GM18861 (cell line): ENCODE measurements around the gene OXSR1.
"Not testable (repeated sequence)": the region's sequence is repeated elsewhere in the genome, so short reads cannot be mapped to it uniquely, and the experiment has no call there.

ENCODE experiments used
- ATAC-seq: cut with Tn5 transposase; IDR thresholded peaks from one replicate; pipeline ENCODE4 v1.9.1; 2021; ENCODE audit not compliant: unreplicated experiment

The OXSR1 gene

DNA sequence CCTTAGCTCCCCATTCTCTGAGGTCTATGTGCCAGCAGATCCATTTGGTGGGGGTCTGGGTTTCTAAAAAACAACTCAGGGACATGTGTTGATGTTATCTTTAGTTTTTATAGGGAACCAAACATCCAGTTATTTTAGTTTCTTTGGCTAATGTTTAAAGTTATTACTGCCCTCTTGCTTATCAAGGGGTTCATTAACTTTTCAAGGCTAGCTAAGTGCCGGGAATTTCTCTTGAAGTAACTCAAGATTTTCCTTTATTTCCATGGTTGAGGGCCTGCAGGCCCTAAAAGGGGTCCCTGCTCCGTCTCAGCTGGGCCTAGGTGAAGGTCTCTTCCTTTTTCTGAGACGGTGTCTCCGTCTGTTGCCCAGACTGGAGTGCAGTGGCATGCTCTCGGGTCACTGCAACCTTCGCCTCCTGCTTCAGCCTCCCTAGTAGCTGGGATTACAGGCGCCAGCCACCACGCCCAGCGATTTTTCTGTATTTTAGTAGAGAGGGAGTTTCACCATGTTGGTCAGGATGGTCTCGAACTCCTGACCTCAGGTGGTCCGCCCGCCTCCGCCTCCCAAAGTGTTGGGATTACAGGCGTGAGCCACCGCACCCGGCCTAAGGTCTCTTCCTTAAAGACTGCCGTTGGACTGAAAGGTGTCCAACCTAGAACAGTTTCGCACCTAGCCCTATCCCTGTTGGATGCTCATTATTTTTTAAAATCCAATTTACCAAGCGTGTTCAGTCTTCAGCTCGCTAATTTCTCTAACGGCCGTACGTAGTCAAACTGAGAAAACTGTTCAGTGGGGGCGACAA is 1.3 kb upstream of the OXSR1 start:
- no peak for ATAC-seq

DNA sequence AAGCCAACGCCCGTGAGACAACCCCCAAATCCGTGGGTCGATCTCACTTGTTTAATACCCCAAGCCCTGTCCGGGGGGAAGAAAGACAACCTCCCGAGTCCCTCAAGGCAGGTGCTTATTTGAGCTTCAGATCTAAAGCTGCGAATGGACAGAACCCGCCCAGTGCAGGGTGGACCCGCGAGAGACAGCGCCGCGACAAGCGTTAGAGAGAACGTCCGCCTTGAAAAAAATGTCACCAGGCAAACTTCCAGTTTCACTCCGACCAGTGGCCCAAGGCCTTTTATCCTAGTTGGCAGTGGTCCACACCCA is 740 bp upstream of the OXSR1 start:
- ATAC-seq = no peak

DNA sequence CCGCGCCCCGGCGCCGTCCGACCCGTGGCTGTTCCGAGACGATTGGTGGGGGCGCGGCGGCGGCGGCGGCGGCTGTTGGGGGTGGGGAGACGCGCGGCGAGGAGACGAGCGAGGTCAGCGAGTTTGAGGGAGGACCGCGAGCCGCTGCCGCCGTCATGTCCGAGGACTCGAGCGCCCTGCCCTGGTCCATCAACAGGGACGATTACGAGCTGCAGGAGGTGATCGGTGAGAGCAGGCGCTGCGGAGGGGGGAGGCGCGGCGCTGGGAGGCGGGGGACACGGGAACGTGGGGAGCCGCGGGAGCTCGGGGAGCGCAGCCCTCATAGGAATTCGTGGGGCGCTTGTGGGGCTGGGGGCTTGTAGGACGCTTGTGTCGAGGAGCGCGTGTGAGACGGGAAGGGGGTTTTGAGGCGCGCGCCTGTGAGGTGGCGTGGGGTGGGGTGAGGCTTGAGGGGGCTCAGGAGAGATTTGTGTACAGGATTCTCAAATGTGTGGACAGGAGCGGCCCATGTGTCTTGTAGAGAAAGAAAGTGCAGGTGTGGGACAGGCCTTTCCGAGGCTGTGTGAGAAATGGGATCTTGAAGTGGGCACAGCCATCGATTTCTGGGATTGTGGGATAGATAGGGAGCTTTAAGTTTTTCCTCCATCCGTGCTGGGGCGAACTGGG is 518 bp downstream of the OXSR1 start:
- ATAC-seq = no peak

DNA sequence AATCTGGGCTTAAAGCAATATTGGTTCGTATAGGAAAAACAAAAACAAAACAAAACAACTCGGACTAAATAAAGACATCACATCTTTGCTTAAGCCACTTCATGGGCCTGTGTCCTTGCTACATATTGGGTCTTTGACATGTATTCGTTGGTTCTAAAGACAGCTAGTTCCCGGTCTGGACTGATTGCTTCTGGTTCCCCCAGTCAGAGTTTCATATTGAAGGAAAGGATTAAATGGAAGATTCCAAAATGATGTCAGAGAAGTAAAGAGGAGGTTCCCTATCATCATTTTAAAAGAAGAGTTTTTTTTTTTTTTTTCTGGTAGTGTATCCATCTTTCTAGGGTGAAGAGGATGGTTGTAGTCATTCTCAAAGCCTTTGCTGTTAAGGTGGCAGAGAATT is 2.3 kb downstream of the OXSR1 start:
- ATAC-seq = no peak

DNA sequence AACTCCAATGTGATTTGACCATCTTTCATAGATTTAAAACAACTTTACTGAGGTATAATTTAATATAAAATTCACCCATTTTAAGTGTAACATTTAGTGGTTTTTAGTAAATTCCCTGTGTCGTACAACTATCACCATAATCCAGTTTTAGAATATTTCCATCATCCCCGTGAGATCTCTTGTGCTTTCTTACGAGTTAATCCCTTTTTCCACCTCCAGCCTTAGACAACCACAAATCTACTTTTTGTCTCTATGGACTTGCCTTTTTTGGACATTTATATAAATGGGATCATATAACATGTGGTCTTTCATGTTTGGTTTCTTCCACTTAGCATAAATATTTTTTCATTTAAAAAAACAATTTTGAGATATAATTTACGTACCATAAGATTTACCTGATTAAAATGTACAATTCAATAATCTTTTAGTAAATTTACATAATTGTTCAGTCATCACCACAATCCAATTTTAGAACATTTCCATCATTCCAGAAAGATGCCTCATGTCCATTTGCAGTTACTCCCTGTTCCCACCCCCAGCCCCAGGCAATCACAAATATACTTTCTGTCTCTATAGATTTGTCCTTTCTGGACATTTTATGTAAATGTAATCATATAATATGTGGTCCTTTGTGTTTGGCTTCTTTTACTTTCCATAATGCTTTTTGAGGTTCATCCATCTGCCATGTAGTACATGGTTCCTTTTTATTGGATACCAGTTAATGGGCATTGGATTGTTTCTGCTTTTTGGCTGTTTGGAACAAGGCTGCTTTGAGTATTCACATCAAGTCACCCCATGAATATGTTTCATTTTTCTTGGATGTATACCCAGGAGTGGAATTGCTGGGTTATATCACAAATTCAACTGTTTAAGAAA is 3.1 kb downstream of the OXSR1 start:
- ATAC-seq = no peak

DNA sequence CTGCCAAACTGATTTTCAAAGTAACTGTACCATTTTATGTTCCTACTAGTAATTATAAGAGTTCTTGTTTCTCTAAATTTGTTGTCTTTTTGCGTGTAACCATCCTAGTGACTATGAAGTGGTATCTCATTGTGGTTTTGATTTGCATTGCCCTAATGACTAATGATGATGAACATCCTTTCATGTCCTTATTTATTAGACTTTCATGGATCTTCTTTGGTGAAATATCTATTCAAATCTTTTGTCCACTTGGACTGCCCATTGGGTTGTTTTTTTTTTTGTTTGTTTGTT is 3.6 kb downstream of the OXSR1 start:
- no peak for ATAC-seq

DNA sequence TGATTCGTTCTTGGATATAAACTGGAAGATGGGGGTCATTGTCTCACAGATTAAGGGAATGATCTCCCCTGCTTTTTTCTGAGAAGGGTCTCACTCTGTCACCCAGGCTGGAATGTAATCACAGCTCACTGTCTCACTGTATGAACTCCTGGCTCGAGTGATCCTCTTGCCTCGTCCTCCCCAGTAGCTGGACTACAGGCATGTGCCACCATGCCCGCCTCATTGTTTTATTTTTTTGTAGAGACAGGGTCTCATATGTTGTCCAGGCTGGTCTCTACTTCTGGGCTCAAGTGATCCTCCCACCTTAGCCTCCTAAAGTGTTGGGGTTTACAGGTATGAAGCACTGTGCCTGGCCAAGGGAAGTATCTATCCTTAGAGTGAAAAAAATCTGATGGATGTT is 5.4 kb downstream of the OXSR1 start:
- no peak for ATAC-seq

DNA sequence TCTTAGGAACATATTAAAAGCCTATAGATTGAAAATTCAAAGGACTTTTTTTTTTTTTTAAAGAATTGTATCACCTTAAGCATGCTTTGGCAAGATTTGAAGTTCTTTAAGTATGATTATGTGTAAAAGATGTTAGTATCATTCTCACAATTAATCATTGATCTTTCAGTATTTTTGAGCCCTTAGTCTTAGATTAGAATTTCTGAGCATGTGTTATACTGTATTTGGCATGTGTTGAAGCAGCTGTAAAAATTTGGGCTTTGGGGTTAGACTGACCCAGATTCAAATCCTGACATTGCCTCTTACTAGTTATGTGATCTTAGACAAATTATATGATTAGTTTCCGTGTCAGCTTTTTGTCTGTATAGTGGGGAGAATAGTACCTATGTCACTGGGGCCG is 6.3 kb downstream of the OXSR1 start:
- ATAC-seq = no peak

DNA sequence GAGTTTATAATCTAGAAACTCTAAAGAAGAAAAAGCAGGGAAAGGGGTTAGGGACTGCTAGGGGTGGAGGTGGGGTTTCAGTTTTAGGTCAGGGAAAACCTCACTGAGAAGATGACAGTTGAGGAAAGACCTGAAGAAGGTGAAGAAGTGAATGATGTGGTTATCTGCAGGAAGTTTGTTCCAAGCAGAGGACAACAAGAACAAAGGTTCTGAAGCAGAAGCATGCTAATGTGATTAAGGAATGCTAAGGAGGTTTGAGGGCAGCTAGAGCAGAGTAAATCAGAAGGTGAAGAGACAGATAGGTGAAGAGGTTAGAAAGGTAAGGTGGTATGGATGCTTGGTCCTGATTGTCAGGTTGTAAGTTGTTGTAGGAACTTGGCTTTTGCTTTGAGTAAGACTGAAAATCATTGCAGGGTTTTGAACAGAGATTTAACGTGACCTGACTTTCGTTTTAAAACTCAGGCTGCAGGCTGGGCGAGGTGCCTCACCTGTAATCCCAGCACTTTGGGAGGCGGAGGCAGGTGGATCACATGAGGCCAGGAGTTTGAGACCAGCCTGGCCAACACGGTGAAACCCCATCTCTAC is 8.6 kb downstream of the OXSR1 start:
- no peak for ATAC-seq

DNA sequence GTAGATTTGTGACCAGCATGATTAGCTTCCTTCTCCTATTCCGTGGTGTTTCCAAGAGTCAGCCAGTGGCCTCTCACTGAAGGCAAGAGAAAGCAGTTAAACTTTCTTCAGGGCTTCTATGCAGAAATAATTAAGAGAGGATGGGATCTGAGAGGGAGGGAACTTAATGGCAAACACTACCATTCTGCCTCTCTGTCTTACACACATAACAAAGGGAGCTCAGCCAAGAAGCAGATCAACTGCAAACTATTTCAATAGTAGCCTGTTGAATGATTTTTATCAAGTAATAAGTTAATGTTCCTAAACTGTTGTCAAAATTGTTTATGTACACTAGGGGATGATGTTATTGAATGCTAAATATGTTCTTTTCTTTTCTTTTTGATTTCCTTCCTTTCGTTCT is 11.8 kb downstream of the OXSR1 start:
- ATAC-seq = no peak

DNA sequence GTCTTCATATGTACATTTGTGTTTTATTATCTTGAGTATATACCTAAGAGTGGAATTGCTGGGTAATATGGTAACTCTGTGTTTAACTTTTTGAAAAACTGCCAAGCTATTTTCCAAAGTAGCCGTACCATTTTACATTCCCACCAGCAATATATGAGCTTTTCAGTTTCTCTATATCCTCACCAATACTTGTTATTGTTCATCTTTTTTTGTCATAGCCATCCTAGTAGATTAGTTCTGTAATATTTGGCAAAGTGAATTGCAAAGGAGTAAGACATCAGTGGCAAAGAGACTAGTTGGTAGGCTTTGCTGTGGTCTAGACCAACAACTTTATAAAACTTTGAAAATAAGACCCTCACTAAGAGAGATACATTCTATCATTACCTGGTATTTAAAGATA is 21.4 kb downstream of the OXSR1 start:
- ATAC-seq = no peak

DNA sequence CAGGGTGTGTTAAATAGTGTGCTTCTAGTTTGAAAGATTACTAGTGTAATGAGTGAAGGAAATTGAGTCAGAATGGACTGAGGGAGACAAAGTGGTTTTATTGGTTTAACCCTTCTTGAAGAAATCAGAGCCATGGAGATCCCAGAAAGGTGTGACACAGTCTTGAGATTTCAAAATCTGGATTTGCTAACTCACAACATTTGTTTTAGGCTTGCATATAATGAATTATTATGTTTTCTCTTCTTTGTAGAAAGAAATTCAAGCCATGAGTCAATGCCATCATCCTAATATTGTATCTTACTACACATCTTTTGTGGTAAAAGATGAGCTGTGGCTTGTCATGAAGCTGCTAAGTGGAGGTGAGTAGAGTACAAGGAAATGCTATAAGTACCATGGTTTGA is 25.1 kb downstream of the OXSR1 start:
- ATAC-seq = no peak

DNA sequence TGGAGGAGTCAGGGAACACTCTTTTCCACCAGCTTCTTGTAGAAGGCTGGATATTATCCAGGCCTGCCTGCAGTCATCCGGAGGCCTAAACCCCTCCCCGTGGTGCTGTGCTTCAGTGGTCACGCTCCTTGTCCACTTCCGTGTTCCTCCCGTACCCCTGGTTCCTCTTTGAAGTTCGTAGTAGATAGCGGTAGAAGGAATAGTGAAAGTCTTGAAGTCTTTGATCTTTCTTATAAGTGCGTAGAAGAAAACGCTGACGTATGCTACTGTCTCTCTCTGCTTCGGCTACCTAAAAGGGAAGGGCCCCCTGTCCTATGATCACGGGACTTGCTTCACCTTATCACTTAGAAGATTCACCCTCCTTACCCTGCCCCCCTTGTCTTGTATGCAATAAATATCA is 37.6 kb downstream of the OXSR1 start:
- not testable (repeated sequence) for ATAC-seq

DNA sequence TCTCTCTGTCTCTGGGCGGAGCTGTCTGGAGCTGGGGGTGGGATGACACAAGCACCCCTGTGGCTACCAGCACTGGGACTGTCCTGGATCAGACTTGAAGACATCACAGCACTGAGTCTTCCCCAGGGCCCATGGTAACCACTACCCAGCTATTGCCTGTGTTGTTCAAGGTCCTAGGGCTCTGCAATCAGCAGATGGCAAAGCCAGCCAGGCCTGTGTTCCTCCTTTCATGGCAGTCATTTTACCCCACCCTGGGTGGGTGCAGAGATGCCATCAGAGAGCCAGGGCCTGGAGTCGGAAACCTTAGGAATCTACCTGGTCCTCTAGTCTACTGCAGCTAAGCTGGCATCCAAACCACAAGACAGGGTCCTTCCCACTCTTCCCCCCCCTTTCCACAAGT is 38.4 kb downstream of the OXSR1 start:
- no peak for ATAC-seq

DNA sequence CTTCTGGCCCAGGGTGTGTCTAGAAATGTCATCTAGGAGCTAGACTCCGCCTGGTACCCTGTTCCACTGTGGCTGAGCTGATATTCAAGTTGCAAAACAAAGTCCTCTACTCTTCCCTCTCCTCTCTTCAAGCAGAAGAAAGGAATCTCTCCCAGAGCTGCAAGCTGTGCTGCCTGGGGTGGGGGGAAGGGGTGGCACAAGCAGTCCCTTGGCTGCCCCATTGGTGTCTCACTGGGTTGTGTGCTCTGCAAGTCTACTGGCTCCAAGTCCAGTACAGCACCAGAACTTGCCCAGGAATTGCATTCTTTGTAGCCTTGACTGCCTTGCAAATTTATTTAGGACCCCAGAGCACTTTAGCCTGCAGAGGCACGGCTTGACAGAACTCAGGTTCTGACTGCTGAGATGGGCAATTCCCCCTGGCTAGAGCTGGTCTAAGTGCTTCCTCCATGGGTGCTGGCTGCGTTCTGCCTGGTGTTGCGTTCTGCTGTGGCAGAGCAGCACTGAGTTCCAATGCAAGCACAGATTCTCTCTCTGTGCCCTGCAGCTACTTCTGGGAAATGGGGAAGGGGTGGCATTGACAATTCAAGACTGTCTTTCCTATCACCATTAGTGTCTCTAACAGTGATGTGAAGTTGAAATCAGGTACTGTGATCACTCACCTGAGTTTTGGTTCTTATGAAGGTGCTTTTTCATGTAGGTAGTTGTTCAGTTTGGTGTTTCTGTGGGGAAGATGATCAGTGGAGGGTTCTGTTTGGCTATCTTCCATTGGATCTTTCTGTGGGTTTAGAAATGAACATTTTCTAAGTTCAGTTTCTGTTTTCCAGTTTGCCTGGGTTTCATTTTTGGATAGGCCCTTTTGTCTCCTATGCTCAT is 39.5 kb downstream of the OXSR1 start:
- ATAC-seq = no peak

DNA sequence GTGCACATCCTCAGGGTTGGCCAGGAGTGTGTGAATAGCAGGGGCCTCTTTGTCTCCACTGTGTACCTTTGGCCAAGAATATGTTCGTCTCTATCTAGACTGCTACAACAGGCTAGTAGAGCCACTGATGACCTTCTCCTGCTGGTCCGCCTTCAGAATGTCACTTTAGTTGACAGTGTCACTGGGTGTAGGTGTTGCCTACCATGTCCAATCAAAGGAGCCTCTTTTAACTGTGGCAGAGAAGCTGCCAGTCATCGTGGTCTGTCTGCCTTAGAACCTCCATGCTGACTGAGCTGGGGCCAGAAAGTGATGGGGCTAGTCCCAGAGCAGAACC is 40.1 kb downstream of the OXSR1 start:
- ATAC-seq = no peak

DNA sequence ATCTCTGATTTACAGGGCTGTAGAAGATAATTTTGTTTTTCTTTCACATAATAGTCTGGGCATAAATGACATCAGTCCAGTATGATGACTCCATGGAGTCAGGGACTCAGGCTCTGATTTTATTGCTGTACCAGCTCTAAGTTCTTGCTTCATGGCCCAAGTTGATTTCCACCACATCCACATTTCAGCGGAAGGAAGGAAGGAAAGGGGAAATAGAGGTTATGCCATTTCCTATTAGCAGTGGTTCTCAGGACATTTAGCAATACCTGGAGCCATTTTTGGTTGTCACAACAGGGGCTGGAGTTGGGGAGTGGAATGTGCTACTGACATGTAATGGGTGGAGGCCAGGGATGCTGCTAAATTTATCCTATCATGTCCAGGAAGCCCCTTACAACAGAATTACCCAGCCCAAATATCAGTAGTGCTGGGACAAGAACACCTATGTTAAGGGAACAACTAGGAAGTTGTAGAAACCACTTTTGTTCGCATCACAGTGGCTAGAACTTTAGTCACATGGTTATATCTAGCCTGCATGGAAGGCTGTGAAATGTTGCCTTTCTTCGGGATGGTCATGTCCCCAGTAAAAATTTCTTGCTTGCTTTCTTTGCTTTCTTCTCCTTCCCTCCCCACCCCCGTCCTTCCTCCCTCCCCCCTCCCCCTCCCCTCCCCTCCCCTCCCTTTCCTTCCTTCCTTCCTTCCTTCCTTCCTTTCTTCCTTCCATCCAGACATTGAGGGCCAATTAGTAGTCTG is 42.1 kb downstream of the OXSR1 start:
- ATAC-seq = no peak

DNA sequence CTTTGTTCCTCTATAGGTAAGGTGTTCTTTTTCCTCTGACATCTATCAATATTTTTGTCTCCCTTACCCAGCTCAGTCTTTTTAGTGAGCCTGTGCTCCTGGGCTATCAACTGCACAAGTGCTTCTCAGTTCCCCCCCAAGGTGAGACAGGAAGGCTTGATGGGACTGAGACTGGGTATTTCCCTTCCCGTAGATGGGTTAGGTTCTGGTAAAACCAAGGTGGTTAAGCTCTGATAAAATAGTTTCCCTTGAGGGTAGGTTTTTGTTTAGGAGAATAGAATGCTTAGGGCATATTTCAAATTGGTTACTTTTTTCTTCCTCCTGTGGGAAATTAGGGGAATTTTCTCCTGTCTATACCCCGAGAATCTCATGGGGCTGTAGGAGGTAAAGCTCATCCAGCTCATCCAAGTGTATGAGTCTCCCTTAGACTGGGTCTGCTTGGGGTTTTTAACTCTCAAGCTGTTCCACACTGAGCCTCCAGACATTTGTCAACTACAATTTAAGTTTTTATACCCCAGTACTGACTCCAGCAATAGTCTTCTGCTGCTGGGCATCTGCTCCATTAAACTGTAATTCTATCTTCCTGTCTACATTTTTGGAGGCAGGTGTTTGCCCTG is 44.9 kb downstream of the OXSR1 start:
- peak; percentile 65 for ATAC-seq

DNA sequence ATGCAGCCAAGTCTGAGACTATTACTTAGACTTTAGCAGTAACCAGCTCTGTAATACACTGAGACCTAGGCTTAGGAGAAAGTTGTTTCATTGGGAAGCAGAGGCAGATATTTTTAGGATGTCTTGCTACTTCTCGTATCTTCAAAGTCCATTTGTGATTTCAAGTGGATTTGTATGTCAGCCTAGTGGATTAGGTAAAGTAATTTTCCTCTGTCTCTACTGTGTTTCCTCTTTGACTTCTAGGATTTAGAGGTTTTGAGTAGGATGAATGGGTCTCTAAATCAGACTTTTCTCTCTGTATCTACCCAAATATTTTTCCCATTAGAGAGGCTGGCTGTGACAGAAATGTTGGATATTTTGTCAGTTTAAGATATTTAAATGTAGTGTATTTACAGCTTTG is 46.8 kb downstream of the OXSR1 start:
- ATAC-seq = no peak

DNA sequence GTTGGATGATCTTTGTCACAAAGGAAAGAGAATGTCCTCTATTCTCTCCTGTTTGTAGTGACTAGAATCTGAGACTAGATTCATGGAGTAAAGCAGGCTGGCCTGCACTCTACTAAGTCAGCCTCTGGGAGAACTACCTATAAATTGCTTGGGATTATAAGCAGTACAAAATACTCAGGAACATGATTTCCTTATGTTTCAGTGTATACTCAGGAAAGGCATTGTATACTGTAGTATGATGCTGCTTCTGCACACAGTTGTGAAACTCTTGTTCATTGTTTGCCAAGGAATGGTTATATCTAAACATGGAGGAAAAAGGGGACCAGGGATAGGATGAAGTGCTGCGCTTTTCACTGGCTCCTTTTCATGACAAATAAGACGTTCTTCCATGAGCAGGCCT is 49.2 kb downstream of the OXSR1 start:
- ATAC-seq = no peak
